Testis (tissue), 3 donors: ENCODE results near the gene ATAD2B. TPM values are rescaled to one million over a fixed set of nuclear protein-coding genes. Genes with fewer than 3 reads are reported as not detected.

Experiments used
- DNase-seq: peaks from one replicate; pipeline ENCODE4 v3.0.0-alpha.2; 2019
- H3K27ac ChIP-seq, 2 donors: fragments of 200-600 bp; sonication (generic); one replicate each; pipeline ENCODE4 v1.5.1; 2019
- H3K27me3 ChIP-seq: fragments of 200-600 bp; sonication (generic); one replicate; pipeline ENCODE4 v1.5.1; 2019
- H3K36me3 ChIP-seq: fragments of 200-600 bp; sonication (generic); one replicate; pipeline ENCODE4 v1.5.1; 2017; ENCODE audit warnings: low read depth; ENCODE audit errors: missing control alignments
- H3K4me1 ChIP-seq: fragments of 200-600 bp; sonication (generic); one replicate; pipeline ENCODE4 v1.5.1; 2019
- H3K4me3 ChIP-seq, 2 donors: fragments of 200-600 bp; sonication (generic); one replicate each; pipeline ENCODE4 v1.5.1; 2017 to 2019
- H3K9me3 ChIP-seq: fragments of 200-600 bp; sonication (generic); one replicate; pipeline ENCODE4 v1.5.1; 2017
- CTCF ChIP-seq, 3 experiments: fragments of 450-650 bp in 2 of 3; fragments of 200-600 bp in 1 of 3; sonication (generic) in 1 of 3; IDR thresholded peaks; one replicate each; pipeline ENCODE4 v1.5.1; 2016 to 2019; ENCODE audit warnings: antibody characterized with exemption in 3 of 3, mild to moderate bottlenecking in 2 of 3, moderate library complexity in 1 of 3
- POLR2A ChIP-seq: fragments of 450-650 bp; IDR thresholded peaks from one replicate; pipeline ENCODE4 v1.6.1; 2017; ENCODE audit warnings: antibody characterized with exemption, mild to moderate bottlenecking, moderate library complexity
- WGBS, 2 donors: methylation state at CpG; one replicate each; pipeline ENCODE4 v1.1.5; 2018; 5-methylcytosine and 5-hydroxymethylcytosine counted together
- intact Hi-C: fragments of 100-400 bp; cut with DNase I; formaldehyde crosslinking; loops from one replicate; pipeline ENCODE4 v1.15.1; 2023; ENCODE audit warnings: low total_unique reads
- polyA plus RNA-seq: library from polyadenylated mRNA; stranded (reverse); fragments of 350-450 nt; fragmentation: Illumina TruSeq; extraction: RNeasy Lipid Tissue Mini Kit (QIAGEN cat#74804); gene quantifications from one replicate; pipeline ENCODE4 v1.2.3, GENCODE V29; 2014; ENCODE audit warnings: low read depth, low replicate concordance; ENCODE audit not compliant: insufficient read depth
- total RNA-seq, 2 donors: library from RNA; depleted of rRNA; stranded (reverse); fragments of >200 nt; gene quantifications; one replicate each; pipeline ENCODE4 v1.2.3, GENCODE V29; 2016

ATAD2B gene
- total and polyA plus RNA-seq, 3 donors from 2014 or later = 11.7 to 32.3 (median 23.2) TPM

- H3K27ac ChIP-seq = no peak overlapping the region
- no peaks in the 10 kb centered on the region for H3K9me3 ChIP-seq
- intact Hi-C loops = no loop called here
- WGBS, 2 donors = 78 to 94% methylated on average over 5 of the region's 5 CpGs
- H3K27me3 ChIP-seq = no peaks in the 10 kb centered on the region
- H3K4me3 ChIP-seq = no peak overlapping the region
- DNase-seq = no peak
- no peaks in the 10 kb centered on the region for H3K36me3 ChIP-seq
- no peaks in the 10 kb centered on the region for H3K4me1 ChIP-seq
- TF ChIP-seq POLR2A (no peak), CTCF (IDR thresholded peaks at IDR 0.05) (no peak)
These were observed 123.5 kb downstream of the ATAD2B start for GRCh38 chr2:23803264-23803964.

GRCh38 chr2:23801396-23801795 lies 125.5 kb downstream of the ATAD2B start:
- Histone ChIP-seq H3K27me3 (no peaks in the 10 kb centered on the region), H3K27ac (no peak overlapping the region), H3K4me3 (no peak overlapping the region), H3K9me3 (no peaks in the 10 kb centered on the region), H3K4me1 (no peaks in the 10 kb centered on the region), H3K36me3 (no peaks in the 10 kb centered on the region)
- WGBS, 2 donors = 76 to 87% methylated on average over 1 of the region's 1 CpG
- intact Hi-C loops = no loop called here
- no peak for DNase-seq
- TF ChIP-seq CTCF (IDR thresholded peaks at IDR 0.05) (no peak), POLR2A (no peak)

GRCh38 chr2:23794234-23794633 lies 132.7 kb downstream of the ATAD2B start:
- Histone ChIP-seq H3K4me1 (no peaks in the 10 kb centered on the region), H3K4me3 (no peak overlapping the region), H3K9me3 (no peaks in the 10 kb centered on the region), H3K36me3 (no peaks in the 10 kb centered on the region), H3K27ac (no peak overlapping the region), H3K27me3 (no peaks in the 10 kb centered on the region)
- intact Hi-C loops = no loop called here
- DNase-seq = no peak
- WGBS, 2 donors = 93% methylated on average over 1 of the region's 1 CpG
- TF ChIP-seq CTCF (IDR thresholded peaks at IDR 0.05) (no peak), POLR2A (no peak)

GRCh38 chr2:23793476-23793875 lies 133.4 kb downstream of the ATAD2B start:
- Histone ChIP-seq H3K4me3 (no peak overlapping the region), H3K4me1 (no peaks in the 10 kb centered on the region), H3K27ac (no peak overlapping the region), H3K9me3 (no peaks in the 10 kb centered on the region), H3K36me3 (no peaks in the 10 kb centered on the region), H3K27me3 (no peaks in the 10 kb centered on the region)
- 80 to 84% methylated on average over 2 of the region's 2 CpGs for WGBS, 2 donors
- no peak for TF ChIP-seq POLR2A
- no peak for TF ChIP-seq CTCF (IDR thresholded peaks at IDR 0.05)
- intact Hi-C loops = no loop called here
- DNase-seq = no peak

- H3K4me1 ChIP-seq = no peaks in the 10 kb centered on the region
These were observed 135.9 kb downstream of the ATAD2B start for GRCh38 chr2:23791030-23791429.

More at GRCh38 chr2:23791030-23791429, 135.9 kb downstream of the ATAD2B start:
- intact Hi-C loops = no loop called here
- TF ChIP-seq POLR2A (no peak), CTCF (IDR thresholded peaks at IDR 0.05) (no peak)
- DNase-seq = no peak
- no peaks in the 10 kb centered on the region for H3K27me3 ChIP-seq
- H3K4me3 ChIP-seq = no peak overlapping the region
- no peaks in the 10 kb centered on the region for H3K9me3 ChIP-seq
- H3K27ac ChIP-seq = no peak overlapping the region
- H3K36me3 ChIP-seq = no peaks in the 10 kb centered on the region
